Cerebellar cortex (tissue), 1 donor: ENCODE measurements around the gene SCN1B.
"Not testable (repeated sequence)": the region's sequence is repeated elsewhere in the genome, so short reads cannot be mapped to it uniquely, and the experiment has no call there.

Experiments
- DNase-seq: peaks from one replicate; pipeline ENCODE4 v3.0.0-alpha.2; 2015; ENCODE audit warnings: low spot score

SCN1B gene

GRCh38 chr19:35037716-35038622 lies 7.7 kb downstream of the SCN1B start:
- DNase-seq, result peak; percentile 94

DNA sequence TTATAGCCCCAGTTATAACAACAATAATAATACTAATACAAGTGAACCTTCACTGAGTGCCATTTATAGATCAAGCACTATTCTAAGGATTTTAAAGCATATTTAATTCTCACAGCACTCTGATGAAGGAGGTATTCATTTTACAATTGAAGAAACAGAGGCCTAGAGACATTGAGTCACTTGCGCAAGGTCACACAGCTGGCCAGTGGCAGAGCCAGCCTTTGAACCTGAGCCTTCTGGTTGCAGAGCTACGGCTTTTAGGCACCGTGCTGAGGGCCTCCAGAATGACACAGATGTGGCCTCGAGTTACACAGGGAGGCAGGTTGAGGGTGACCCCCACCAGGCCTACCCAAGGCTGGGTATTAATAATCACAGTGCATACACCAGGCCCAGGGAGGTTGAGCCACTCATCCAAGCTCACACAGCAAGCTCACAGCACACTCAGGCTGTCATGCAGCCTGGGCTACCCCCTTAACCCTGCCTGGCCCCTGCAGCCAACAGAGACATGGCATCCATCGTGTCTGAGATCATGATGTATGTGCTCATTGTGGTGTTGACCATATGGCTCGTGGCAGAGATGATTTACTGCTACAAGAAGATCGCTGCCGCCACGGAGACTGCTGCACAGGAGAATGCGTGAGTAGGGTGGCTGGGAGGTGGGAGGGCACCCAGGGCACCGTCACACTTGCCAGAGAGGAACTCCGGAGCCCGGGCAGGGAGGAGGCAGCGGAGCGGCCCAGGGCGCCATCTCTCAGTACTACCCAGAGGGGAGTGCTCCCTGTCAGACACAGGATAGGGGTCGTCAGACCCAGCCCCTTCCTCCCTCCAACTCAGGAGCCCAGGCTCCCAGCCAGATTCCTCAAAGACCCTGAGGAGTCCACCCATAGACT lies 8.6 kb downstream of the SCN1B start:
- no peak for DNase-seq

DNA sequence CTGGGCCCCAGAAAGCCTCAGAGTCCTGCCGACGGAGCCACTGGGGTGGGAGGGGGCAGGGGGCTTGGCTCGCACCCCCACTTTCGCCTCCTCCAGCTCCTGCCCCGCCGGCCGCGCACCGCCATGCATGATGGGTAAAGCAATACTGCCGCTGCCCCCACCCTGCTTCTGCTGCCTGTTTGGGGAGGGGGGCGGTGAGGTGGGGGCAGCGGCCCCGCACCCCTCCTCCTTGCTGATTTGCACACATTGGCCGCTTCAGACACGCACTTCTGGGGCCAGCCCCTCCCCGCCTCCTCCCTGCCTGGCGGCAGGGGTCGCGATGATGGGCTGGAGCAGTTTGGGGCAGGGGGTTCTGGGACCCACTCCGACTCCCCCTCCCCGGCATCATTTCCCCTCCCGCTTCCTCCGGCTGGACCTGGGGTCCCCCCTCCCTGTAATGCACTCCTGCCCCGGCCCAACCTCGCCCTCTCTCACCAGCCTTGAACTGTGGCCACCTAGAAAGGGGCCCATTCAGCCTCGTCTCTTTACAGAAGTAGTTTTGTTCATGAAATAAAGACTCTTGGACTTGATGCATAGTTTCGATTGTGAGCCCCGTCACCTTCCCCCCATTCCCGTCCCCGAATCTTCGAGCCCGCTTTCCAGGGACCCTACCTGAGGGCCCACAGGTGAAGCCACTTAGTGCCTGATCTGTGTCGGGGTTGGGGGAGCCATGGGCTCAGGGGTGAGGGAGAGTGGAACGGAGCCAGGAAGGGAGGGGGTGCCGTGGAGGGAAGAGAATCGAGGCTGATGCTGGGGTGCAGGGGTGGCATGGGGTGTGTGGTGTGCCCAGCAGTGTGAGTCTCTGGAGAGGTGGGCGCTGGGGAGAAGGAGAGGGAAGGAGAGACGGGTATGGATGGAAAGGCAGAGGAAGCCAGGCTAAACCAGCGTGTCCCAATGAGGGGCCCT lies 9.9 kb downstream of the SCN1B start:
- DNase-seq, result no peak

GRCh38 chr19:35040826-35041547 lies 10.7 kb downstream of the SCN1B start:
- peak; percentile 54 for DNase-seq

- DNase-seq, result no peak
These were observed 11.3 kb downstream of the SCN1B start, which contains the start of gene HPN for GRCh38 chr19:35041548-35042055. HPN (plus strand) TSS chr19:35041721; CDS start chr19:35042507, 786 bp downstream.

GRCh38 chr19:35042056-35042730 lies 11.9 kb downstream of the SCN1B start:
- DNase-seq, result no peak

- no peak for DNase-seq
These were observed 12.8 kb downstream of the SCN1B start for GRCh38 chr19:35042954-35043604.

DNA sequence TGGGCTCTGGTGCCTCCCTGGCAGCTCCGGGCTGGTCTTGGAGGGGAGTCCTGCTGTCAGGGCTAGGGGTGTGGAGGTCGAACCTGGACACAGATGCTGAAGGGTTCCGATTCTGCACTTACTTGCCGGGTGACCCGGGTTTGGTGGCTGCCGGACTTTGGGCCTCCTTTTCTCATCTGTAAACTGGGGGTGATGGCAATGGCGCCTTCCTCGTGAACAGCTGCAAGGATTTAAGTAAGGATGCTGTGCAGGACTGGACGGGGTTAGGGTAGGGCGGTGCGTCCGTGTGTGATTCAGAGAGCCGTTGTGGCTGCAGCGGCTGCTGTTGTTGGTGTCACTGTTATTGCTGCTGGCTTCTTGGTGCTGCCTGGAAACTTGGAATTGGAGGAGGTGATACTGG lies 13.6 kb downstream of the SCN1B start:
- DNase-seq, result peak; percentile 33

DNA sequence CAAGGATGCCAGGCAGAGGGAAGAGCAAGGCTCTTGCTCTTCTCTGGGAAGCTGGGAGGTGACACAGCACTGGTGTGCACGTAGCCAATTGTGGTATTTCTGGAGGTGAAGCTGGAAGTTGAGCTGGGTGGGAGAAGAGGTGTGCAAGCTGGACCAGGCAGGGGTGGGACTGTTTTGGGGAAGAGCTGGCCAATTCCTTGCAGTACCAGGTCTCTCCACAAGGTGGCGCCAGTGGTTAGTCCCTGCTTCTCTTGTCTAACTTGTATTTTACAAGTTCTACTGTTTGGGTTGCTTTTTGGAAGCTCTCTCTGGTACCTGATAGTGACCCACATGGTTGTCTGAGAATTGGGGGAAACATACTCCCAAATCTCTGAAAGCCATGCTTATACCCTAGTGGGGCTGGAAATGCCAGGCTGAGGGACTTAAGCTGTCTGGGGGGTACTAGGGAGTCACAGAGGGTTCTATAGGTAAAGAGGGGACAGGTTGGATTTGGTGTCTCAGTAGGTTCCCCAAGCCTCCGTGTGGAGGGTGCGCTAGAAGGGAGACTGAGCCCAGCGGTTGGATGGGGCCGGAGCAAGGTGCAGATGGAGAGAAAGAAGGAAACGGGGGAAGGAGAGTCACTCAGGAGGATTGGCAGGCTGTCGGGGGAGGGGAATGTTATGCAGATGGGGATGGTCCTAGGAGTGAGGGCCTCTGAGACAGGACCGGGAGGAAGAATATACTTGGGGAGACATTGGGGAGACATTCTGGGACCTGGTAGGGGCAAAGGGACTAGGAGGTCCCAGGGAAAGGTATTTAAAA lies 14.2 kb downstream of the SCN1B start:
- DNase-seq, result peak; percentile 87

- DNase-seq, result no peak
These were observed 15.5 kb downstream of the SCN1B start for GRCh38 chr19:35045667-35046300.

DNA sequence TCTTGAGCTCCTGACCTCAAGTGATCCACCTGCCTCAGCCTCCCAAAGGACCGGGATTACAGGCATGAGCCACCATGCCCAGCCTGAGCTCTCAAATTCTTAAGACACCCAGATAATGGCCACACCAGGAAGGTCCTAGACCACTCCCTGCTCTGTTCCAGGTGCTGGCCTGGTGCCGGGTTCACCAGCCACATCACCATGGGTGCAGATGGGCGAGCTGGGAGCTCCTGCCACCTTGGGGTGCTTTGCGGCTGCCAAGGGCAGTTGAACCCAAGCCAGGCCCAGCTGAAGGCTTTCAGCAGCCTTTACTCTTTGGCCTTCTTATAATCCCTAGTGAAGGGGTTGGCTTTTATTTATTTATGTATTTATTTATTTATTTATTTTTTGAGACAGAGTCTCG lies 16.2 kb downstream of the SCN1B start:
- no peak for DNase-seq

DNA sequence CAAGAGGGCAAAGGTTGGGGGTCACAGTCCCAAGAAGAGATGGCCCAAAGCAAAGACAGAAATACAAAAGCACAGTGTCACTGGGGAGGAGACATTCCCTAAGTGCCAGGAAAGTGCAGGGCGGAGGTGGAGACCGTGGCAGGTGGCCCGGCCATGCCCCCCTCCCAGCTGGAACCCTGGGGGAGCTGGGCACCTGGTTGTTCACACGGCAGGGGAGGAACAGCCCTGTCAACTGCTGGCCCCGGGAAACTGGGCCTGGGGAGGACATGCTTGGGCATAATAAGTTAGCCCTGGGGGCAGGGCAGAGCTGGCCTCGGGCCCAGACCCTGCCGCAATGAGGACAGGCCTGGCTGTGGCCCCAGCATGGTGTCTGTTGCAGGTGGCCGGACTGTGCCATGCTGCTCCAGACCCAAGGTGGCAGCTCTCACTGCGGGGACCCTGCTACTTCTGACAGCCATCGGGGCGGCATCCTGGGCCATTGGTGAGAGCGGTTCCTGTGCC lies 18.7 kb downstream of the SCN1B start:
- peak; percentile 77 for DNase-seq

DNA sequence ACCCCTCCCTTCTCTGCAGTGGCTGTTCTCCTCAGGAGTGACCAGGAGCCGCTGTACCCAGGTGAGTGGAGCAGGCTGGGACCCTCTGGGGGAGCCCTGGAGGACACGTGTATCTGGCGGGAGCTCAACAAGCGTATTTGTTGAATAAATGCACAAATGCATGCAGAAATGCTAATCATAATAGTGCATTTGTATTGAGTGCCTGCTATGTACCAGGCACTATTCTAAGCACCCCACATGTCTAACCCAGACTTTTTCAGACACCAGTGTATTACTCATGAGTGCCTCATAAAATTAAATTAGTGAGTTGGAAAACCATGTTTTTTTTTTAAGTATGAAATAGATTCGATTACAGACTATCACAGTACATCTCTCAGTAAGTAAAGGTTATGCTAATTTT lies 19.2 kb downstream of the SCN1B start:
- no peak for DNase-seq

DNA sequence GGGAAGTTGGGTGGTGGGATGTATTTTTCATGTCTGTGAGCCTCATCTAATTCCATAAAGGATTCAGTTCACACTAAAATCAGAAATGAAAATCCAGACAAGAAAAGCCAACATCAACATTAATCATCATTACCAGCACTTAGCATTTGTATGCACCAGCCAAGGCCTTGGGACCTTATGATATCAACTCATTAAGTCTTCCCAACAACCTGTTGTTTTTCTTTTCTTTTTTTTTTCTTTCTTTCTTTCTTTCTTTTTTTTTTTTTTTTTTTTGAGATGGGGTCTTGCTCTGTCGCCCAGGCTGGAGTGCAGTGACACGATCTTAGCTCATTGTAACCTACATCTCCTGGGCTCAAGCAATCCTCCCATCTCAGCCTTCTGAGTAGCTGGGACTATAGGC lies 20.4 kb downstream of the SCN1B start:
- DNase-seq, result not testable (repeated sequence)

DNA sequence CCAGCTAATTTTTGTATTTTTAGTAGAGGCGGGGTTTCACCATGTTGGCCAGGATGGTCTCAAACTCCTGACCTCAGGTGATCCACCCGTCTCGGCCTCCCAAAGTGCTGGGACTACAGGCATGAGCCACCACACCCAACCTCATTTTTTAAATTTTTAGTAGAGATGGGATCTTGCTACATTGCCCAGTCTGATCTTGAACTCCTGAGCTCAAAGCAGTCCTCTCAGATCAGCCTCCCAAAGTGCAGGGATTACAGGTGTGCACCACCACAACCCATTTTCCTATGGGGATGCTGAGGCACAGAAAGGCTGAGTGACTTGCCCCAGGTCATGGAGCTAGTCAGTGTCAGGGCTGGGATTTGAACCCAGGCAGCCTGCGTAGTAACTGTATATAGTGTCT lies 21.0 kb downstream of the SCN1B start:
- DNase-seq, result not testable (repeated sequence)

DNA sequence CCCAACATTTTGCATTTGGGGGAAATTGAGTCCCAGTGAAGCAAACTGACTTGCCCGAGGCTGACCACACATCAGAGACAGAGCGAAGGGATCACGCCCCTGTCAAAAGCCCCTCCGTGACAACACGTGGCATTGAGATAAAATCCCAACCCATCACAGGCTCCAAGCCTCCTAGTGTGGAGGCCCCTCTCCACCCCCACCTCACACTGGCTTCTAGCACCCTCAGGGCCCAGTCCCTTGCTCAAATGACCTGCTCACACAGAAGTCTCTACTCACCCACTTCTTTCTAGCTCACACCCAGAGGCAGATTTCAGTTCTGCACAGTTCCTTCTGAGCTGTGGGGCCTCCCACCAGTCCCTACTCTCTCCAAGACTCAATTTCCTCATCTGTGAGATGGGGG lies 21.5 kb downstream of the SCN1B start:
- DNase-seq, result no peak

- peak; percentile 70 for DNase-seq
These were observed 22.4 kb downstream of the SCN1B start for GRCh38 chr19:35052599-35053190.
